Esophagus muscularis mucosa (tissue), 3 donors: ENCODE results near the gene WDR70.

Experiments
- CTCF ChIP-seq, 3 experiments: fragments of 200-600 bp in 2 of 3; fragments of 450-650 bp in 1 of 3; sonication (generic) in 2 of 3; IDR thresholded peaks; one replicate each; pipeline ENCODE4 v1.5.1; 2017 to 2019; ENCODE audit warnings: antibody characterized with exemption in 3 of 3, mild to moderate bottlenecking in 2 of 3, moderate library complexity in 1 of 3
- POLR2A ChIP-seq: fragments of 450-650 bp; IDR thresholded peaks from one replicate; pipeline ENCODE4 v1.6.1; 2017; ENCODE audit warnings: antibody characterized with exemption, moderate library complexity, mild to moderate bottlenecking, low read depth
- POLR2AphosphoS5 ChIP-seq, 2 donors: sonication (generic); formaldehyde crosslinking; IDR thresholded peaks; one replicate each; pipeline ENCODE4 v1.6.1; 2017; ENCODE audit warnings: antibody characterized with exemption in 2 of 2

GRCh38 chr5:37437711-37438110 lies 58.6 kb downstream of the WDR70 start:
- TF ChIP-seq POLR2AphosphoS5 (IDR thresholded peaks at IDR 0.05) (no peak), POLR2A (no peak), CTCF (IDR thresholded peaks at IDR 0.05) (no peak)
